NCI-H510A treated with DMSO at 0.1 percent for 48 hours (cell line): ENCODE results near the gene TBK1.
A peak's percentile ranks its signal among the peaks of the same experiment; 100 is the strongest.
"Not testable (repeated sequence)": the region's sequence is repeated elsewhere in the genome, so short reads cannot be mapped to it uniquely, and the experiment has no call there.

Experiments
- DNase-seq: peaks from one replicate; lab custom pipeline; 2025; lab: John Stamatoyannopoulos, UW

Gene TBK1

DNA sequence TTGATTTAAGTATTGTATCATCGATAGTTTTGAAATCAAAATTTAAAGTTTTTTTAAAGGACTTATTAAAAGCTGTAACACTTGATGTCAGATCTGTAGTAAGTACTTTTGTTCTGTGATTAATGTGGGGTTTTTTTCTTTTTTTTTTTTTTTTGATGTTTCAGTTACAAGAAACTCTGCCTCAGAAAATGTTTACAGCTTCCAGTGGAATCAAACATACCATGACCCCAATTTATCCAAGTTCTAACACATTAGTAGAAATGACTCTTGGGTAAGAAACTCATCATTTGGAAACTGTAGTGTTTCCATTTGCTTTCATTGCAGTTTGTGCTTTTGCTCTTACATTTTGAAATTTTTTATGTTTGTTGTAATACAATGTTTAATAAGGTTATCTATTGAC lies 45.6 kb downstream of the TBK1 start:
- no peak for DNase-seq

GRCh38 chr12:64497903-64498302 lies 46.0 kb downstream of the TBK1 start:
- DNase-seq = no peak

GRCh38 chr12:64500394-64500793 lies 48.5 kb downstream of the TBK1 start:
- no peak for DNase-seq

DNA sequence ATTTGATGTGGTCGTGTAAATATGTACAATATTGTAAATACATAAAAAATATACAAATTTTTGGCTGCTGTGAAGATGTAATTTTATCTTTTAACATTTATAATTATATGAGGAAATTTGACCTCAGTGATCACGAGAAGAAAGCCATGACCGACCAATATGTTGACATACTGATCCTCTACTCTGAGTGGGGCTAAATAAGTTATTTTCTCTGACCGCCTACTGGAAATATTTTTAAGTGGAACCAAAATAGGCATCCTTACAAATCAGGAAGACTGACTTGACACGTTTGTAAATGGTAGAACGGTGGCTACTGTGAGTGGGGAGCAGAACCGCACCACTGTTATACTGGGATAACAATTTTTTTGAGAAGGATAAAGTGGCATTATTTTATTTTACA lies 49.6 kb downstream of the TBK1 start:
- no peak for DNase-seq

DNA sequence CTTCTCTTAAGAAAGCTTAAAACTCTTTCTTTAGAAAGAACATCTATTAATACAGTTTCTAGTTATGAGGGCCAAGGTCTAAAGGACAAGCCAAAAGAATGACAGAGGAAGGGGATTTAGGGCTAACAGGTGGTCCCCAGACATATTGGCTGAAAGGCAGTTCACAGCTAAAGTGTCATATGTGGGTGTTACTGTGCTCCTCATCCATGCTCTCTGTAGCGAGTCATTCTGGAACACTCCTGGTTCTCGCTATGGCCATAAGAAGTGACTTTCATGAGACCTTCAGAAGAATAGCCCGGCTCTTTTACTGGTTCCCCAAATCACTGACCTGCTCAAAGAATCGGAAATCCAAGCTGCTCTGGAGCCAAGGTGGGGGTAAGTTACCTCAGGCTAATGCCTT lies 55.0 kb downstream of the TBK1 start:
- DNase-seq = no peak

- no peak for DNase-seq
Observed at GRCh38 chr12:64510667-64511066, 58.7 kb downstream of the TBK1 start.

GRCh38 chr12:64518396-64518795 lies 66.5 kb downstream of the TBK1 start:
- DNase-seq = no peak

GRCh38 chr12:64521833-64522232 lies 69.9 kb downstream of the TBK1 start:
- DNase-seq = no peak

DNA sequence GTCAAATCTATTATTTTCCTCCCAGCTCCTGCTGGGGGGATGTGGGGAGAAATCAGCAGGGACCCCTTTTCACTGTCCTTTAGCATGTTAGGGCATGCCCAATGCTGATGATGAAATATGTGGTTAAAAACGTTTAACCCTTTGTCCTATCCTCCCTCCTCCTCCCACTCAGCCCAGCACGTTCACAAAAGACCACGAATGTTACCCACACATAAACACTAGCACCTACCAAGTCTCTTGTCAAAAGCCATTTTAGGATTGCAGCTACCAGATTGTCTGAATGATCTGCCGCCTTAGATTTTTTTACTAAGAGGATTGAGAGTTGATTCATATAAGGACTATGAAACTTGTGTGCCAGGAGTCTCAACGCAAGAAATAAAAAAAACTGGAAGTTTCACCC lies 70.4 kb downstream of the TBK1 start:
- DNase-seq = no peak

- no peak for DNase-seq
Observed at GRCh38 chr12:64522807-64523206, 70.9 kb downstream of the TBK1 start.

GRCh38 chr12:64523565-64524444 lies 71.9 kb downstream of the TBK1 start:
- not testable (repeated sequence) for DNase-seq

DNA sequence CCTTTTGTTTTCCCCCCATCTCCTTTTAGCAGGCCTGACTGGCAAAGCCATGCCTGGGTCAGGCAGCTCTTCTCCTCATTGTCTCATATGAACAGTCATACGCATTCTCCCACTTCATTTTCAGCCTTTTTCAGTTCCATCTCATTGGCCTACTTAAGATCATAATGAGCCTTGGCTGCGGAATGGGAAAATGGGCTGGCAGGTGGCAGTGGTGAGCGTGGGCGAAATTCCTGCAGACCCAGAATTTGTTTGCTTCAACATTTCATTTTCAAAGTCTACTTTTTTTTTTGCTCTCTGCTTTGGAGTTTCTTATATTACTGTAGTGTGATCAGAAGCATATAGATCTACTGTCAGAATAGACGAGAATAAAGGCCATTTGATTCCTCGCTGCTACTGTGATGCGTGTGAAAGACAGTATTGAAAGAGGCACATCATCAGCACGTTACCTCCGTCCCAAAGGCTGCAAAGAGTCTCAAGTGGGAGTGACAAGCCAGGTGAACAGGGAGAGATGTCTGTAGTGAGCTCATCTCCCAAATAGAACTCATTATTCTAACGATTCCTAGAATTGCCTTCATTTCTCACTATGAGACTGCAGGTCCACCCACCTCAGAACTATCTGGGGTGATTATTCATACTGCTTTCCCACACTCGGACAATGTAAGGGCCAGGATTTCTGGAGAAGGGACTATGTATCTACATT lies 73.7 kb downstream of the TBK1 start:
- DNase-seq = no peak

DNA sequence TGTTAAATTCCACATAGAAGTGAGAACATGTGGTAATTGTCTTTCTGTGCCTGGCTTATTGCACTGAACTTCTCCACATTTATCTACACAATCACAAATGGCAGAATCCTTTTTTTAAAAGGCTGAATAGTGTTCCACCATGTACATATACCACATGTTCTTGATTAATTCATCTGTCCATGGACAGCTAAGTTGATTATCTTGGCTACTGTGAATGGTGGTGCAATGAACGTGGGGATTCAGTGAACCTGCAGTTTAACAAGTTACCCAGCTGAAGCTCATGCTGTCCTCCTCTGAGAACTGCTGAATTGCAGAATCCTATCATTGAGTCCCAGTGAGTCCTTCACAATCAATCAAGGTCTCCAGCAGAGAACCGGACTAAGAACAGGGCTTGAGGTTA lies 74.9 kb downstream of the TBK1 start:
- no peak for DNase-seq

DNA sequence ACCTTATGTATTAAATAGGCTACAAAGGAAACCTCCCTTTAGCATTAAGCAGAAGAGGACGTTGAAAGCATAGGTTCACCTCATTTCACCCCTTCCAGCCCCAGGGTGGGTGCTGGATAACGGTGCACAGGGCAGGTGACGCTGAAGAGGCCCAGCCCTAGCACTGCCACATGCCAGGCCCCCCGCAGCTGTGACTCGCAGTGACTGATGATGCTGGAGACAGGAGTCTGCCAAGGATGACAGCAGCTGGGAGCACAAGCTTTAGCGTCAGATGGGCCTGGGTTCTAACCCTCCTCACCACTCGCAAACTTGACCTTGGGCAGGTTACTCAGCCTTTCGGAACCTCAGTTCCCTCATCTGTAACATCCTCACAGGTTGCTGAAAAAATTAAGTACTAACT lies 76.7 kb downstream of the TBK1 start:
- peak; percentile 8 for DNase-seq

DNA sequence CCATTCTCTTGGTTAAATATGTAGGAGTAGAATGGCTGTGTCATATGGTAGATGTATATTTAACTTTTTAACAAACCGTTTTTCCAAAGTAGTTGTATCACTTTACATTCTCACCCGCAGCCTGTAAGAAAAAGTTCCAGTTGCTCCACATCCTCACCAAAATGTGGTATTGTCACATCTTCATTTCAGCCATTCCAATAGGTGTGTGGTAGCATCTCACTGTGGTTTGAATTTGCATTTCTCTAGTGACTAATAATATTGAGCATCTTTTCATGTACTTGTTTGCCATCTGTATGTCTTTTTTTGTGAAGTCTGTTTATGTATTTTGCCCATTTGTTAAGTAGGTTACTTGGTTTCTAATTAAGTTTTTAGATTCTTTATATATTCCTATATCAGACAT lies 78.6 kb downstream of the TBK1 start:
- no peak for DNase-seq

DNA sequence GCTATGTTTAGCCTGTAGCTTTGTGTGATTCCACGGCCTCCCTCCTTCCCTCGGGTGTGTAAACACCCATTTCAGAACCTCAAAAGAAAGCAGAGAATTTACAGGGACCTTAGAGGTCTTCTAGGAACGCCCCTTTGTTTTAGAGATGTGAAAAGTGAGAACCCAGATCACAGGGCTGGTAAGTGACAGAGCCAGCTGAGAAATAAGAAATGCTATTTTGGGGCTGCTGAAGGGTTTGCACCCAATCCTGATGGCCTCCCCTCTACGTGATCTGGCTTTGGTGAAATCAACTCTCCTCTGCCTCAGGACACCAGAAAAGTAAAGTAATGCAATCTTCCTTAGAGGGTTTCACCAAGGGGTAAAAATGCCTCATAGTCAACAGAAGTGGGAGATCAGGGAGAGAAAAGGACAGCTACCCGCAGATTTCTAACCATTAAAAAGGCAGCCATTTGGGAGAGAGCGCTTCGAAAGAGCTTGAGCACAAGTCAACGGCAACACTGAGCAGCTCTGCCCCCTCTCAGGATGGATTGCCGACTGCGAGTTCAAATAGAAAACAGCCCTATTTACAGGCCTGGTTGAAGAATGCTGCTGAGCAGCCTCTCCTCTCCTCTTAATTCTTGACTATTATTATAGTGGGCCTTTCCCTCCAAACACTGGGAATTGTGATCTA lies 79.9 kb downstream of the TBK1 start:
- DNase-seq = no peak

DNA sequence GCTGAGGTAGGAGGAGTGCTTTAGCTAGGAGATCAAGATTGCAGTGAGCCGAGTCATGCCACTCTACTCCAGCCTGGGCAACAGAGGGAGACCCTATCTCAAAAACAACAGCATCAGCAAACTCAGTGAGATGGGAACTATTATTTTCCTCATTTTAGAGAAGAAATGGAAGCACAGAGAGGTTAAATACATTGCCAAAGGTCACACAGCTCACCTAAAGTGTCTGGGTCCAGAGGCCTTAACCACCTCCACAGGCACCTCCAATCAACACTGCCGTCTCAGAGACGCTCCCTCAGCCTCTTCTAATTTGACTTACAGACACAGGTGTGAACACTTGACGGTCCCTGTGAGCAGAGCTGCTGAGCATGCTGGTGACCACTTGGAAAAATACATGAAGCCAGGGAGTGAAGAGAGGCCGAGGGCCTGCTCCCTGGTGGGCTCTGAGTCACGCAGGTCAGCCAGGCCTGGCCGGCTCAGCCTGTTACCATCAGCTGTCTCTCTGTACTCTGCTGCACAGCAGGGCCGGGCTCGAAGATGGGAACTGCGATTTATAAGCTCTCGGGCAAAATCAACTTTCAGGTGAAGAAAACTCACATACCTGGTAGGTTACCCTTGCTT lies 80.9 kb downstream of the TBK1 start:
- DNase-seq = no peak

GRCh38 chr12:64534672-64535199 lies 82.8 kb downstream of the TBK1 start:
- no peak for DNase-seq

DNA sequence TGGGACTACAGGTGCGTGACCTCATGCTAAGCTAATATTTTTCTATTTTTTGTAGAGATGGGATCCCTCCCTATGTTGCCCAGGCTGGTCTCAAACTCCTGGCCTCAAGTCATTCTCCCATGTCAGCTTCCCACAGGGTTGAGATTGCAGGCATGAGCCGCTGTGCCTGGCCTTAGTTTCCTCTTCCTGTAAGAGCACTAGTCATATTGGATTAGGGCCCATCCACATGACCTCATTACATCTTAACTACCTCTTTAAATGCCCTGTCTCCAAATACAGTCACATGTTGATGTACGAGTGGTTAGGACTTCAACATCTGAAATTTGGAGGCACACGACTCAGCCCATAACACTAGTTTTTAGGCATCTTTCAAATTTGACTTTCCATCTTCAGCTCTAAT lies 86.2 kb downstream of the TBK1 start:
- DNase-seq = no peak

DNA sequence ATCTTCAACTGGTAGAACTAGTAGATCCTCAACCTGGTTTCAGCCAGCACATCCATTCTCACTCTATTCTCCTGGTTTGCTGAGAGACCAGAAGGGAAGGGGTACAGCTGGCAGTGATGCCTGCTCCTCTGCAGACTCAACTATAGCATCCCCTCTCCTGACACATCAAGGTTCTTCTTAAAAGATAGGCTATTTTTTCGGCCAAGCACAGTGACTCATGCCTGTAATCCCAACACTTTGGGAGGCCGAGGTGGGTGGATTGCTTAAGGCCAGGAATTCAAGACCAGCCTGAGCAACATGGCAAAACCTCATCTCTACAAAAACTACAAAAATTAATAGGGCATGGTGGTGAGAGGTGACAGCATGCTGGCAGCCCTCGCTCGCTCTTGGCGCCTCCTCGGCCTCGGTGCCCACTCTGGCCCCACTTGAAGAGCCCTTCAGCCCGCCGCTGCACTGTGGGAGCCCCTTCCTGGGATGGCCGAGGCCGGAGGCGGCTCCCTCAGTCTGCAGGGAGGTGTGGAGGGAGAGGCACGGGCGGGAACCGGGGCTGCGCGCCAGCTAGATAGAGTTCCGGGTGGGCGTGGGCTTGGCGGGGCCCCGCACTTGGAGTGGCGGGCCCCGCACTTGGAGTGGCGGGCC lies 90.6 kb downstream of the TBK1 start:
- not testable (repeated sequence) for DNase-seq

- DNase-seq = peak; percentile 18
Observed at GRCh38 chr12:64544371-64545080, 92.6 kb downstream of the TBK1 start.
